ENCODE results near the gene SIL1. TPM values are rescaled to one million over a fixed set of nuclear protein-coding genes. Genes with fewer than 3 reads are reported as not detected.

SIL1 gene
- total and polyA plus RNA-seq, 2 donors from 2014 or later, result 48.6 to 91.7 TPM

GRCh38 chr5:139236479-139236878 is 38.3 kb upstream of the SIL1 start:
- Histone ChIP-seq H3K27ac (ENCODE audit: low read depth in 2 of 2, low read length in 2 of 2) (no peak overlapping the region), H3K27me3 (ENCODE audit: control insufficient read depth, insufficient read depth, low read length) (no peaks in the 10 kb centered on the region)
- intact Hi-C loops (cut with DNase I), result no loop called here

GRCh38 chr5:139232147-139232724 is 34.1 kb upstream of the SIL1 start:
- Histone ChIP-seq H3K27ac (ENCODE audit: low read depth in 2 of 2, low read length in 2 of 2) (no peak overlapping the region), H3K4me3 (ENCODE audit: low read length in 3 of 3) (no peak overlapping the region), H3K4me1 (ENCODE audit: control insufficient read depth in 2 of 3, insufficient read depth in 2 of 3, low read depth in 1 of 3, low read length in 3 of 3) (no peaks in the 10 kb centered on the region), H3K36me3 (ENCODE audit: control insufficient read depth in 2 of 3, insufficient read depth in 3 of 3, low read length in 3 of 3) (no peaks in the 10 kb centered on the region), H3K9me3 (ENCODE audit: control insufficient read depth in 2 of 3, insufficient read depth in 1 of 3, low read length in 3 of 3) (no peaks in the 10 kb centered on the region), H3K27me3 (ENCODE audit: control insufficient read depth, insufficient read depth, low read length) (no peaks in the 10 kb centered on the region), H3K9ac (ENCODE audit: low read length in 3 of 3) (no peak overlapping the region)
- FAIRE-seq, result no peak
- intact Hi-C loops (cut with DNase I), result no loop called here
- no peak for DNase-seq
- TF ChIP-seq CTCF (IDR thresholded peaks at IDR 0.05; ENCODE audit: borderline replicate concordance, extremely low read depth, insufficient read depth), result no peak

More at GRCh38 chr5:139236479-139236878, 38.3 kb upstream of the SIL1 start:
- no peak for FAIRE-seq
- H3K9ac ChIP-seq (ENCODE audit: low read length in 3 of 3), result no peak overlapping the region
- DNase-seq, result no peak
- TF ChIP-seq CTCF (IDR thresholded peaks at IDR 0.05; ENCODE audit: borderline replicate concordance, extremely low read depth, insufficient read depth), result no peak
- no peaks in the 10 kb centered on the region for H3K4me1 ChIP-seq (ENCODE audit: control insufficient read depth in 2 of 3, insufficient read depth in 2 of 3, low read depth in 1 of 3, low read length in 3 of 3)
- H3K4me3 ChIP-seq (ENCODE audit: low read length in 3 of 3), result no peak overlapping the region
- H3K9me3 ChIP-seq (ENCODE audit: control insufficient read depth in 2 of 3, insufficient read depth in 1 of 3, low read length in 3 of 3), result no peaks in the 10 kb centered on the region
- no peaks in the 10 kb centered on the region for H3K36me3 ChIP-seq (ENCODE audit: control insufficient read depth in 2 of 3, insufficient read depth in 3 of 3, low read length in 3 of 3)

GRCh38 chr5:139228201-139228803 is 30.1 kb upstream of the SIL1 start:
- TF ChIP-seq CTCF (IDR thresholded peaks at IDR 0.05; ENCODE audit: borderline replicate concordance, extremely low read depth, insufficient read depth), result no peak
- no peaks in the 10 kb centered on the region for H3K36me3 ChIP-seq (ENCODE audit: control insufficient read depth in 2 of 3, insufficient read depth in 3 of 3, low read length in 3 of 3)
- no peaks in the 10 kb centered on the region for H3K9me3 ChIP-seq (ENCODE audit: control insufficient read depth in 2 of 3, insufficient read depth in 1 of 3, low read length in 3 of 3)
- no peak overlapping the region for H3K27ac ChIP-seq (ENCODE audit: low read depth in 2 of 2, low read length in 2 of 2)
- FAIRE-seq, result no peak
- DNase-seq, result no peak
- no peak overlapping the region for H3K9ac ChIP-seq (ENCODE audit: low read length in 3 of 3)
- no peaks in the 10 kb centered on the region for H3K4me1 ChIP-seq (ENCODE audit: control insufficient read depth in 2 of 3, insufficient read depth in 2 of 3, low read depth in 1 of 3, low read length in 3 of 3)
- H3K4me3 ChIP-seq (ENCODE audit: low read length in 3 of 3), result no peak overlapping the region
- no peaks in the 10 kb centered on the region for H3K27me3 ChIP-seq (ENCODE audit: control insufficient read depth, insufficient read depth, low read length)
- intact Hi-C loops (cut with DNase I), result no loop called here
